ENCODE data around the gene LTBP1. TPM values are rescaled to one million over a fixed set of nuclear protein-coding genes. Genes with fewer than 3 reads are reported as not detected.

Gene LTBP1
- total RNA-seq, 2 donors from 2014 or later = 19.4 to 23.1 TPM

DNA sequence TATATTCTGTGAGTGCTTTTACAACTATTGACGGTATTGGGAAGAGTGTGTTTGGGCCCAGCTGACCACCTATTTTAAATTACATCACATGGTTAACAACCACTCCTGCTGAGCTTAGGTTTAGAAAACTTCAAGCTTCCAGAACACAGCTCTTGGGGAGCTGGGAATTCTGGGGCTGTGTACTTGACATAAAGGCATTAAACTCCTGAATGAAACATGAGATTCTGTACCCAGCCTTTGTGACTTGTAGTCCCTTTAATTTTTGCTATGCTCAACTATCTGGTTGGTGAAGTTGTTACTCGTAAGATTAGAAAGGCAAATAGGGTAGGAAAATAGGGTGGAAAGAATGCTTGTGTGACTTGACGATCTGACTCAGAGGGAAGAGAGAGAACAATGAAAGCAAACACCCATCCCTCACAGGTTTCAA is 66.9 kb downstream of the LTBP1 start:
- no peak overlapping the region for H3K9ac ChIP-seq (ENCODE audit: low read depth in 2 of 2, low read length in 2 of 2)

DNA sequence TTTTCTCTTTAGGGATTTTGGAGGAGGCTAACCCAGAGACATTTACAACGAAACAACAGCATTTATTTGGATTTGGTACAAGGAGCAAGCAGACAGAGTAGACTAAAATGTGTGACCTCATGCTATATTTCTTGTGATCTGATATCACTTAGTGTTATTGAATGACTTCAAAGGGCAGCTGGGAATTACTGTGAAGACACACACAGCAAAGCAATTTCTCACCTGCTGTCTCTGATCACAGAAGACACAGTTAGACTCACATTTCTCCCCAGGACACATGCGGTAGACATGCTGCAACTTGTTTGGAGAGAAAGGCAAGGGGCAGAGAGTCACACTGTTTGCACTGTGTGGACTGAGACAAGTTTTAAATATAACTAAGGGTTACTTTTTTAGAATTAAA is 67.5 kb downstream of the LTBP1 start:
- no peak for TF ChIP-seq CTCF (IDR thresholded peaks at IDR 0.05)
- intact Hi-C loops (cut with DNase I) = no loop called here
- DNase-seq = no peak
- Histone ChIP-seq H3K27ac (no peak overlapping the region), H3K4me1 (peaks cover 11% of the 10 kb centered on the region), H3K9ac (ENCODE audit: low read depth in 2 of 2, low read length in 2 of 2) (peak overlapping the region in 1 of 2 donors; percentile 26), H3K36me3 (no peaks in the 10 kb centered on the region), H3K9me3 (no peaks in the 10 kb centered on the region), H3K27me3 (no peaks in the 10 kb centered on the region), H3K4me3 (no peak overlapping the region)

More for the DNA sequence above, 66.9 kb downstream of the LTBP1 start:
- no peak for DNase-seq
- Histone ChIP-seq H3K4me3 (no peak overlapping the region), H3K27ac (no peak overlapping the region), H3K9me3 (no peaks in the 10 kb centered on the region), H3K27me3 (no peaks in the 10 kb centered on the region), H3K4me1 (peaks cover 11% of the 10 kb centered on the region), H3K36me3 (no peaks in the 10 kb centered on the region)
- intact Hi-C loops (cut with DNase I) = no loop called here
- no peak for TF ChIP-seq CTCF (IDR thresholded peaks at IDR 0.05)

GRCh38 chr2:33015421-33016142 is 68.8 kb downstream of the LTBP1 start:
- peak overlapping the region in 1 of 2 donors; percentile 2 for H3K9ac ChIP-seq (ENCODE audit: low read depth in 2 of 2, low read length in 2 of 2)
- H3K27ac ChIP-seq = peak overlapping the region; percentile 63
- H3K27me3 ChIP-seq = no peaks in the 10 kb centered on the region
- peaks cover 11% of the 10 kb centered on the region for H3K4me1 ChIP-seq
- no peaks in the 10 kb centered on the region for H3K9me3 ChIP-seq
- DNase-seq = peak; percentile 78
- no peak overlapping the region for H3K4me3 ChIP-seq
- intact Hi-C loops (cut with DNase I) = no loop called here
- TF ChIP-seq CTCF (IDR thresholded peaks at IDR 0.05) = no peak
- H3K36me3 ChIP-seq = no peaks in the 10 kb centered on the region

- H3K9me3 ChIP-seq = no peaks in the 10 kb centered on the region
- H3K27ac ChIP-seq = no peak overlapping the region
- no peak overlapping the region for H3K9ac ChIP-seq (ENCODE audit: low read depth in 2 of 2, low read length in 2 of 2)
- no peaks in the 10 kb centered on the region for H3K27me3 ChIP-seq
- H3K4me3 ChIP-seq = no peak overlapping the region
- DNase-seq = no peak
- peaks cover 11% of the 10 kb centered on the region for H3K4me1 ChIP-seq
- no peak for TF ChIP-seq CTCF (IDR thresholded peaks at IDR 0.05)
- H3K36me3 ChIP-seq = no peaks in the 10 kb centered on the region
- intact Hi-C loops (cut with DNase I) = no loop called here
Observed at GRCh38 chr2:33018271-33018670, 71.5 kb downstream of the LTBP1 start.

DNA sequence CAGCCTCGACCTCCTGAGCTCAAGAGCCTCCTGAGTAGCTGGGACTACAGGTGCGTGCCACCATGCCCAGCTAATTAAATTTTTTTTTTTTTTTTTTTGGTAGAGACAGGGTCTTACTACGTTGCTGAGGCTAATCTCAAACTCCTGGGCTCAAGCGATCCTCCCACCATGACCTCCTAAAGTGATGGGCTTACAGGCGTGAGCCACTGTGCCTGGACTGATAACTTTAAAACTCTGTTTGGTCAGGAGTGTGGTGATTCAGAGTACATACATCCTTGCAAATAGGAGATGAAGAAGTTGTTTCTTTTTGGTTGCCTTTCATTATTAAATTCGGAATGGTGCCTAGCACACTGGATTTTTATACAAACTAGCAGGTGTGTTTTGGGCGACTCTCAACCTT is 73.0 kb downstream of the LTBP1 start:
- DNase-seq = no peak

More for the DNA sequence above, 73.0 kb downstream of the LTBP1 start:
- intact Hi-C loops (cut with DNase I) = no loop called here
- Histone ChIP-seq H3K4me3 (no peak overlapping the region), H3K9me3 (no peaks in the 10 kb centered on the region), H3K36me3 (no peaks in the 10 kb centered on the region), H3K27ac (no peak overlapping the region), H3K4me1 (peaks cover 10% of the 10 kb centered on the region), H3K9ac (ENCODE audit: low read depth in 2 of 2, low read length in 2 of 2) (no peak overlapping the region), H3K27me3 (no peaks in the 10 kb centered on the region)
- no peak for TF ChIP-seq CTCF (IDR thresholded peaks at IDR 0.05)
